ENCODE results near the gene KCTD2. TPM values are rescaled to one million over a fixed set of nuclear protein-coding genes. Genes with fewer than 3 reads are reported as not detected.

Gene KCTD2
- total and polyA plus RNA-seq, 2 experiments from 2014 or later: 12.7 to 19.1 TPM

DNA sequence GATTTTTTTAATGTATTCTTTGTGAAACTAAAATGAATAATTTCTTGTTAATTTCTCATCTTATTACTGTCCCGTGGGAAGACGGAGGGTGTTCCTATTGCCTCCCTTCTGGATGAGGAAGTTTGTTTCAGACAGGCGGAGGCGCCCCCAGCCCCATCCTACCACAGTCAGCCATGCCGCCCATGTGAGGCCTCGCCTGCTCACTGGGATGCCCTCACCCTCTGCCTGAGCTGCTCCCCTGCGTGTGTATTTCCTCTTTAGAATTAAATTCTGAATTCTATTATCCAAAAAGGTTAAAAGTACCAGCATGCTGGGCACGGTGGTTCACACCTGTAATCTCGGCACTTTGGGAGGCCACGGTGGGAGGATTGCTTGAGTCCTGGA lies 14.0 kb downstream of the KCTD2 start:
- Histone ChIP-seq H3K79me2 (peaks cover 6% of the 10 kb centered on the region), H3K4me3 (no peak overlapping the region), H3K27ac (no peak overlapping the region), H3K9me2 (replicated peaks; ENCODE audit: insufficient read depth) (no peaks in the 10 kb centered on the region), H2AFZ (no peak overlapping the region), H3K4me1 (ENCODE audit: insufficient read depth) (no peaks in the 10 kb centered on the region), H3K36me3 (replicated peaks; ENCODE audit: insufficient read depth, low read depth) (no peaks in the 10 kb centered on the region), H3K9me3 (ENCODE audit: low read depth) (no peaks in the 10 kb centered on the region), H3K4me2 (no peak overlapping the region), H3K27me3 (no peaks in the 10 kb centered on the region), H4K20me1 (ENCODE audit: insufficient read depth, poor library complexity, severe bottlenecking) (no peaks in the 10 kb centered on the region)
- WGBS (ENCODE audit: low lambda C conversion rate, missing lambda C conversion rate): 96% methylated on average over 10 of the region's 10 CpGs
- DNase-seq (ENCODE audit: low spot score): no peak
- TF ChIP-seq, protein P1, sequence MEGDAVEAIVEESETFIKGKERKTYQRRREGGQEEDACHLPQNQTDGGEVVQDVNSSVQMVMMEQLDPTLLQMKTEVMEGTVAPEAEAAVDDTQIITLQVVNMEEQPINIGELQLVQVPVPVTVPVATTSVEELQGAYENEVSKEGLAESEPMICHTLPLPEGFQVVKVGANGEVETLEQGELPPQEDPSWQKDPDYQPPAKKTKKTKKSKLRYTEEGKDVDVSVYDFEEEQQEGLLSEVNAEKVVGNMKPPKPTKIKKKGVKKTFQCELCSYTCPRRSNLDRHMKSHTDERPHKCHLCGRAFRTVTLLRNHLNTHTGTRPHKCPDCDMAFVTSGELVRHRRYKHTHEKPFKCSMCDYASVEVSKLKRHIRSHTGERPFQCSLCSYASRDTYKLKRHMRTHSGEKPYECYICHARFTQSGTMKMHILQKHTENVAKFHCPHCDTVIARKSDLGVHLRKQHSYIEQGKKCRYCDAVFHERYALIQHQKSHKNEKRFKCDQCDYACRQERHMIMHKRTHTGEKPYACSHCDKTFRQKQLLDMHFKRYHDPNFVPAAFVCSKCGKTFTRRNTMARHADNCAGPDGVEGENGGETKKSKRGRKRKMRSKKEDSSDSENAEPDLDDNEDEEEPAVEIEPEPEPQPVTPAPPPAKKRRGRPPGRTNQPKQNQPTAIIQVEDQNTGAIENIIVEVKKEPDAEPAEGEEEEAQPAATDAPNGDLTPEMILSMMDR (IDR thresholded peaks at IDR 0.05; ENCODE audit: poor library complexity): no peak
- TF ChIP-seq EZH2 (IDR thresholded peaks at IDR 0.05; ENCODE audit: borderline replicate concordance) (no peak), EZH2phosphoT487 (IDR thresholded peaks at IDR 0.05; ENCODE audit: low read depth, severe bottlenecking, unreplicated experiment) (no peak)

DNA sequence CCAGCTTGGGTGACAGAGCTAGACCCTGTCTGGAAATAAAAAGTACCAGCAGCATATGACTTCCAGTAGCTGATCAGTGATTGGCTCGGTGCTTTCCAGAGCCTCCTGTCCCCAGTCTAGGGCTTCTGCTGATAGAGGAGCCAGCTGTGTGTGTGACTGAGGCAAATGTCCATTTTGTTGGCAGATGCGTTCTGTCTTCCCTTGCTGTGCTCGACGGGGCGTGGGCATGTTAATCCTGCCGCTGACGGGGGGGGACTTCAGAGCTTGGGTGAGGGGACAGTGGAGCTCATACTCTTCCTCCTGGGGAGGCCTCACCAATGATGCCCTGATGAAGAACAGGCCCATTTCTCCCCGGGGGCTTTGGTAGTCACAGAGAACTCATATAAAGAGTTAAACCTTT lies 14.6 kb downstream of the KCTD2 start:
- H3K9me2 ChIP-seq (replicated peaks; ENCODE audit: insufficient read depth): no peaks in the 10 kb centered on the region
- peaks cover 6% of the 10 kb centered on the region for H3K79me2 ChIP-seq
- no peaks in the 10 kb centered on the region for H3K36me3 ChIP-seq (replicated peaks; ENCODE audit: insufficient read depth, low read depth)
- DNase-seq (ENCODE audit: low spot score): no peak
- H3K27me3 ChIP-seq: no peaks in the 10 kb centered on the region
- TF ChIP-seq EZH2 (IDR thresholded peaks at IDR 0.05; ENCODE audit: borderline replicate concordance): no peak
- TF ChIP-seq, protein P1 (IDR thresholded peaks at IDR 0.05; ENCODE audit: poor library complexity): no peak
- H4K20me1 ChIP-seq (ENCODE audit: insufficient read depth, poor library complexity, severe bottlenecking): no peaks in the 10 kb centered on the region
- H3K27ac ChIP-seq: no peak overlapping the region
- no peak overlapping the region for H2AFZ ChIP-seq
- no peaks in the 10 kb centered on the region for H3K9me3 ChIP-seq (ENCODE audit: low read depth)
- H3K4me2 ChIP-seq: no peak overlapping the region
- H3K4me1 ChIP-seq (ENCODE audit: insufficient read depth): no peaks in the 10 kb centered on the region
- 94% methylated on average over 8 of the region's 8 CpGs for WGBS (ENCODE audit: low lambda C conversion rate, missing lambda C conversion rate)
- no peak overlapping the region for H3K4me3 ChIP-seq

DNA sequence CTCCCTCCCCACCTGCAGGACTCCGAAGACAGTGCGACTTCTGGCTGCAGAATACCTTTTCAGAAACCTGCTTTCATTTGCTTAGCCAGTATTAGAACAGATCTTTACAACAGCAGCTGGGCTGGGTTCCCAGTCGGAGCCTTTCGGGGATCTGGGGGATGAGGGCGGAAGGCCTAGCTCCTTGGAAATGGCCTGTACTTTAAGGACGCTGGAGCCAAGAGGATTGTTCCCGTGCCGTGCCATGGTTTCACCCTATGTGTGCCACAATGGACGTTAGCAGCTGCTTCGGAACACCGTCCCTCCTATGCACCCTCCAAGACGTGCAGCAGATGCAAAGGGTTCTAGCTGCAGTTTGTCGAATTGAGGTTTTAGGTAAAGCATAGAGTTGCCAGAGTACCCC lies 16.2 kb downstream of the KCTD2 start:
- H3K9me3 ChIP-seq (ENCODE audit: low read depth): no peaks in the 10 kb centered on the region
- peaks cover 6% of the 10 kb centered on the region for H3K79me2 ChIP-seq
- no peaks in the 10 kb centered on the region for H3K4me1 ChIP-seq (ENCODE audit: insufficient read depth)
- 94% methylated on average over 13 of the region's 13 CpGs for WGBS (ENCODE audit: low lambda C conversion rate, missing lambda C conversion rate)
- TF ChIP-seq, protein P1 (IDR thresholded peaks at IDR 0.05; ENCODE audit: poor library complexity): no peak
- TF ChIP-seq EZH2 (IDR thresholded peaks at IDR 0.05; ENCODE audit: borderline replicate concordance) (no peak), EZH2phosphoT487 (IDR thresholded peaks at IDR 0.05; ENCODE audit: low read depth, severe bottlenecking, unreplicated experiment) (no peak)
- no peak overlapping the region for H2AFZ ChIP-seq
- no peak for DNase-seq (ENCODE audit: low spot score)
- H3K27ac ChIP-seq: no peak overlapping the region
- no peaks in the 10 kb centered on the region for H3K36me3 ChIP-seq (replicated peaks; ENCODE audit: insufficient read depth, low read depth)
- H3K27me3 ChIP-seq: no peaks in the 10 kb centered on the region
- no peaks in the 10 kb centered on the region for H4K20me1 ChIP-seq (ENCODE audit: insufficient read depth, poor library complexity, severe bottlenecking)
- no peak overlapping the region for H3K4me3 ChIP-seq
- no peak overlapping the region for H3K4me2 ChIP-seq
- no peaks in the 10 kb centered on the region for H3K9me2 ChIP-seq (replicated peaks; ENCODE audit: insufficient read depth)

DNA sequence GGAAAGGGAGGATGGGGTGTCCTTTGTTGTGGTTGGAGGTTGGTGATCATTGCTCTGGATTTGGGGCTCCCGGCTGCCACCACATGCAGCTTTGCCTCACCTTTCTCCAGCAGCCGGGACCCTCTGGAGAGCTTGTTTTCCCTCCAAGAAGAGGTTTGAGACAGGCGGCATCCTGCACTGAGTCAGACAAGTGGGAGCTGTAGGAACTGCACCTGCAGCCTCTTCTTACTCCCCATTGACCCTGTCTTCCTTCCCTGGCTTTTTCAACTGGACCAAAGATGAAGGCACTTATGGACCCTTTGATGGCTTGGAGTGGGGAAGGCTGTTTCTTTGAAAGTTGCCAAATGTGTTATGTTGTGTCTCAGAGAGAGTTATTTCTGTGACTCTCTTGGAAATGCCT lies 16.6 kb downstream of the KCTD2 start:
- WGBS (ENCODE audit: low lambda C conversion rate, missing lambda C conversion rate): 95% methylated on average over 3 of the region's 3 CpGs
- Histone ChIP-seq H3K36me3 (replicated peaks; ENCODE audit: insufficient read depth, low read depth) (no peaks in the 10 kb centered on the region), H3K4me2 (no peak overlapping the region), H3K9me3 (ENCODE audit: low read depth) (no peaks in the 10 kb centered on the region), H3K9me2 (replicated peaks; ENCODE audit: insufficient read depth) (no peaks in the 10 kb centered on the region), H3K79me2 (peaks cover 6% of the 10 kb centered on the region), H4K20me1 (ENCODE audit: insufficient read depth, poor library complexity, severe bottlenecking) (no peaks in the 10 kb centered on the region), H3K4me1 (ENCODE audit: insufficient read depth) (no peaks in the 10 kb centered on the region), H3K4me3 (no peak overlapping the region), H3K27me3 (no peaks in the 10 kb centered on the region), H3K27ac (no peak overlapping the region), H2AFZ (no peak overlapping the region)
- no peak for DNase-seq (ENCODE audit: low spot score)
- TF ChIP-seq, protein P1 (IDR thresholded peaks at IDR 0.05; ENCODE audit: poor library complexity): no peak

All from hepatocyte (in vitro differentiated cells).